Posterior cingulate gyrus (tissue), 11 donors: ENCODE results near the gene HLA-DQA1.
"Not testable (repeated sequence)": the region's sequence is repeated elsewhere in the genome, so short reads cannot be mapped to it uniquely, and the experiment has no call there.

Experiments used
- DNase-seq, 10 donors: peaks; one replicate each; pipeline versions ENCODE4 v3.0.0 to v3.0.0-alpha.2; 2020 to 2021; ENCODE audit warnings: mixed read lengths in 3 of 10
- intact Hi-C: fragments of 100-400 bp; cut with DNase I; formaldehyde crosslinking; loops from one replicate; pipeline ENCODE4 v1.15.1; 2023

HLA-DQA1 gene

GRCh38 chr6:32637219-32637880 is at the start of gene HLA-DQA1:
Gene HLA-DQA1 (plus strand): TSS chr6:32637406. CDS start chr6:32637459, 53 bp downstream.
- DNase-seq: no peak

GRCh38 chr6:32588156-32588555 is 49.0 kb upstream of the HLA-DQA1 start:
- intact Hi-C loops: no loop called here
- no peak for DNase-seq

More at GRCh38 chr6:32637219-32637880, at the start of gene HLA-DQA1:
- intact Hi-C loops: no loop called here

- intact Hi-C loops: no loop called here
- DNase-seq: peak in 4 of 10 donors; percentile 8 to 37 (median 28)
These were observed 47.4 kb upstream of the HLA-DQA1 start, which contains the start of gene HLA-DRB1 for GRCh38 chr6:32589596-32590449. Gene HLA-DRB1 (minus strand): TSS chr6:32589848. CDS start chr6:32589742, 106 bp downstream.

GRCh38 chr6:32590713-32591112 is 46.5 kb upstream of the HLA-DQA1 start:
- intact Hi-C loops, DNase-seq: not testable (repeated sequence)

GRCh38 chr6:32597024-32597423 is 40.2 kb upstream of the HLA-DQA1 start:
- no peak for DNase-seq
- intact Hi-C loops: no loop called here

GRCh38 chr6:32602383-32602782 is 34.8 kb upstream of the HLA-DQA1 start:
- intact Hi-C loops: no loop called here
- no peak for DNase-seq

GRCh38 chr6:32603222-32603621 is 34.0 kb upstream of the HLA-DQA1 start:
- no peak for DNase-seq
- intact Hi-C loops: no loop called here

- no peak for DNase-seq
- intact Hi-C loops: no loop called here
These were observed 33.3 kb upstream of the HLA-DQA1 start for GRCh38 chr6:32603888-32604287.

GRCh38 chr6:32604434-32604877 is 32.8 kb upstream of the HLA-DQA1 start:
- DNase-seq: no peak
- intact Hi-C loops: no loop called here

- no peak for DNase-seq
- intact Hi-C loops: no loop called here
These were observed 29.8 kb upstream of the HLA-DQA1 start for GRCh38 chr6:32607263-32607987.

- intact Hi-C loops: no loop called here
- DNase-seq: no peak
These were observed 29.3 kb upstream of the HLA-DQA1 start for GRCh38 chr6:32607988-32608298.

GRCh38 chr6:32608362-32608761 is 28.8 kb upstream of the HLA-DQA1 start:
- DNase-seq: no peak
- intact Hi-C loops: no loop called here

GRCh38 chr6:32609391-32609730 is 27.8 kb upstream of the HLA-DQA1 start:
- no peak for DNase-seq
- intact Hi-C loops: no loop called here

- intact Hi-C loops: no loop called here
- DNase-seq: peak in 3 of 10 donors; percentile 13 to 39 (median 25)
These were observed 27.2 kb upstream of the HLA-DQA1 start for GRCh38 chr6:32609731-32610640.

- intact Hi-C loops: no loop called here
These were observed 26.4 kb upstream of the HLA-DQA1 start for GRCh38 chr6:32610682-32611296.

GRCh38 chr6:32613475-32613874 is 23.7 kb upstream of the HLA-DQA1 start:
- DNase-seq: no peak
- intact Hi-C loops: no loop called here

More at GRCh38 chr6:32610682-32611296, 26.4 kb upstream of the HLA-DQA1 start:
- no peak for DNase-seq

- DNase-seq: no peak
- intact Hi-C loops: no loop called here
These were observed 22.7 kb upstream of the HLA-DQA1 start for GRCh38 chr6:32614366-32615081.

- intact Hi-C loops: no loop called here
These were observed 21.2 kb upstream of the HLA-DQA1 start for GRCh38 chr6:32615885-32616532.

More at GRCh38 chr6:32615885-32616532, 21.2 kb upstream of the HLA-DQA1 start:
- no peak for DNase-seq
